Muscle layer of colon (tissue), 2 donors: Measurements from ENCODE around the gene TIGD2.

Source experiments
- H3K27ac ChIP-seq: one replicate; pipeline ENCODE4 v1.7.0; 2013; ENCODE audit warnings: low read depth, mild to moderate bottlenecking, low read length, moderate library complexity
- H3K27me3 ChIP-seq, 2 donors: one replicate each; pipeline ENCODE4 v1.7.0; 2013; ENCODE audit warnings: low read length in 2 of 2, mild to moderate bottlenecking in 2 of 2; ENCODE audit not compliant: insufficient read depth in 2 of 2, control insufficient read depth in 1 of 2
- H3K36me3 ChIP-seq: one replicate; pipeline ENCODE4 v1.7.0; 2013; ENCODE audit warnings: mild to moderate bottlenecking, low read length; ENCODE audit not compliant: insufficient read depth
- H3K4me1 ChIP-seq: one replicate; pipeline ENCODE4 v1.7.0; 2013; ENCODE audit warnings: mild to moderate bottlenecking, low read length; ENCODE audit not compliant: insufficient read depth
- H3K4me3 ChIP-seq, 2 donors: one replicate each; pipeline ENCODE4 v1.7.0; 2013; ENCODE audit warnings: low read length in 2 of 2, low read depth in 1 of 2, mild to moderate bottlenecking in 1 of 2, moderate library complexity in 1 of 2
- H3K9ac ChIP-seq: one replicate; pipeline ENCODE4 v1.7.0; 2013; ENCODE audit warnings: low read length
- H3K9me3 ChIP-seq: one replicate; pipeline ENCODE4 v1.7.0; 2013; ENCODE audit warnings: mild to moderate bottlenecking, low read length
- donor health status: abdominal sarcoma.
- donor health status: Adenocarcinoma of cecum.

The TIGD2 gene

DNA sequence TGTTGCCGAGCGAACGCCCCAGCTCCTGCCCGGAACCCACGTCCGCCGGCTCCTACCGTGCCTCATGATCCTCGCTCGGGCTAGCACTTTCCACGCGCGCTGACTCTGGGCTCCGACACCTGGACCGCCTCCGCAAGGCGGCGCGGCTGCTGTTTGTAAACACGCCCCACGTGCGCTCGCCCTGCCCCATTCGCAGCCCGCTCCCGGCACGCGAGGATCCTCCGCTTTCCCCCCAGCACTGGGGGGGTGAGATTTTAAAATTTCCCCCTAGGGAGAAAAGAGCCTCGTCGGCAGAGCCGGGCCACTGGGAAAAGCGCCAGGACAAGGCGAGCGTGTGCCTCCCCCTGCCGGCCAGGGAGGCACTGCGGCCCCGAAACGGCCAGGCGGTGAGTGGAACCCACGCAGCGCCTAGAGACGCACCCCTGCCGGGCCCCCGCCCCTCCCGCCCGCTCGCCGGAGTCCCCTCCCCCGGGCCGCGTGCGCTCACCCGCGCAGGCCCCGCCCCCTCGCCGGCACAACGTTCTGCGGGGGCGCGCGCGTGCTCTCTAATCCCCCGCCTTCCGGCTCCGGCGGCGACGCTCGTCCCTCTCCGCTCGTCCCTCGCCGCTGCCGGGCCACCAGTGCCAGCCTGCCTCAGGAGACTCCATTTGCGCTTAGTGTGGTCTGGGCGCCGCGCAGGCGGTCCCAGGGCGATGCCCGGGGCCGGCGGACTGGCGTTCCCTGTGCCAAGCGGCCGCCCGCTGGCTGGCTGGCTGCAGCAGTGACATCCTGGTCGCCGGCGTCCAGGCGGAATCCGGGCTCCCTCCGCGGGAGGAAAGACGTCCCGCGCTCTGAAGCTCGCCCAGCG, at the start of gene TIGD2:
TIGD2 (plus strand) TSS at position 548 of the 847 bp plus-strand sequence. CDS start 1,442 bp downstream, outside the sequence.
- no peaks in the 10 kb centered on the region for H3K27me3 ChIP-seq
- H3K9me3 ChIP-seq: no peaks in the 10 kb centered on the region
- no peaks in the 10 kb centered on the region for H3K36me3 ChIP-seq
- peak within 1 kb of the TSS; percentile 64 to 94 for H3K4me3 ChIP-seq
- peak within 1 kb of the TSS; percentile 64 for H3K27ac ChIP-seq
- H3K4me1 ChIP-seq: peaks cover 6% of the 10 kb centered on the region
- H3K9ac ChIP-seq: peak within 1 kb of the TSS; percentile 16

GRCh38 chr4:89064848-89065247, 46.5 kb upstream of the TIGD2 start:
- Histone ChIP-seq H3K9ac (no peak overlapping the region), H3K27me3 (no peaks in the 10 kb centered on the region), H3K9me3 (no peaks in the 10 kb centered on the region), H3K4me1 (no peaks in the 10 kb centered on the region), H3K27ac (no peak overlapping the region), H3K4me3 (no peak overlapping the region), H3K36me3 (no peaks in the 10 kb centered on the region)

DNA sequence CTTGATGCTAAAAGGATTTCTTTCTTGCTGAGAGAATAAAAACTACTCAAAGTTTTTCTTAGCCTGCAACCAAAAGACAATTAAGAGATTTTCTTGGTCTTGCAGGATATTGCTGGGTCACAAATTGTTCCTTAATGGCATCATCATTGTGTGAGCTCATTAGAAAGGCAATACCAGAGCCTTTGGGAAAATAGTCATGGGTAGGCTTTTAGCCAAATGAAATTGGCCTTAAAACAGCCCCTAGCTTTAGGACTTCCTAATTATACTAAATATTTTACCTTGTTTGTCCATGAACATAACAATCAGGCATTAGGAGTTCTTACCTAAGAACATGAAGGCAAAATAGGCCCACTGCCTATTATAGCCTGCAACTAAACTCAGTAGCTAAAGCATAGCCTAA, 43.9 kb upstream of the TIGD2 start:
- Histone ChIP-seq H3K4me3 (no peak overlapping the region), H3K9ac (no peak overlapping the region), H3K9me3 (no peaks in the 10 kb centered on the region), H3K27me3 (no peaks in the 10 kb centered on the region), H3K27ac (no peak overlapping the region), H3K36me3 (no peaks in the 10 kb centered on the region), H3K4me1 (no peaks in the 10 kb centered on the region)

- Histone ChIP-seq H3K9ac (no peak overlapping the region), H3K4me3 (no peak overlapping the region), H3K36me3 (no peaks in the 10 kb centered on the region), H3K4me1 (no peaks in the 10 kb centered on the region), H3K9me3 (no peaks in the 10 kb centered on the region), H3K27me3 (no peaks in the 10 kb centered on the region), H3K27ac (no peak overlapping the region)
These were observed 41.9 kb upstream of the TIGD2 start for GRCh38 chr4:89069481-89069880.

DNA sequence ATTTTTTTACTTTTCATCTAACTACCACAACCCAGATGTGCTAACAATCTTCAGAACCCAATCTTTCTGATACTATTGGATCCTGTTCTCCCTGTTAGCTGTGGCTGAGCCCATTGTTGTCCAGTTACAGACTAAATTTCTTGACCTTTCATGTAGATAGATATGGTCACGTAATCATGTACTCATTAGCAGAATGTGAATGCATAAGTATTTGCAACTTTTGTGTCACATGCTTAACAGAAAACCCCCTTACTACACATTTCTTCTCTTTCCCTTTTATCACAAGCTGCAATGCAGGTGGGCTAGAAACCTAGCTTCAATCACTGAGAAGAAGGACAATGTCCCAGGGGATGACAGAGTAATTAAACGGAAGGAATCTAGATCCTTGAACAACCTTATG, 41.3 kb upstream of the TIGD2 start:
- H3K27ac ChIP-seq: no peak overlapping the region
- no peak overlapping the region for H3K4me3 ChIP-seq
- no peaks in the 10 kb centered on the region for H3K27me3 ChIP-seq
- H3K9ac ChIP-seq: no peak overlapping the region
- H3K9me3 ChIP-seq: no peaks in the 10 kb centered on the region
- no peaks in the 10 kb centered on the region for H3K4me1 ChIP-seq
- H3K36me3 ChIP-seq: no peaks in the 10 kb centered on the region

- Histone ChIP-seq H3K4me1 (no peaks in the 10 kb centered on the region), H3K9ac (no peak overlapping the region), H3K36me3 (no peaks in the 10 kb centered on the region), H3K27ac (no peak overlapping the region), H3K4me3 (no peak overlapping the region), H3K9me3 (no peaks in the 10 kb centered on the region), H3K27me3 (no peaks in the 10 kb centered on the region)
These were observed 40.0 kb upstream of the TIGD2 start for GRCh38 chr4:89071311-89071710.

DNA sequence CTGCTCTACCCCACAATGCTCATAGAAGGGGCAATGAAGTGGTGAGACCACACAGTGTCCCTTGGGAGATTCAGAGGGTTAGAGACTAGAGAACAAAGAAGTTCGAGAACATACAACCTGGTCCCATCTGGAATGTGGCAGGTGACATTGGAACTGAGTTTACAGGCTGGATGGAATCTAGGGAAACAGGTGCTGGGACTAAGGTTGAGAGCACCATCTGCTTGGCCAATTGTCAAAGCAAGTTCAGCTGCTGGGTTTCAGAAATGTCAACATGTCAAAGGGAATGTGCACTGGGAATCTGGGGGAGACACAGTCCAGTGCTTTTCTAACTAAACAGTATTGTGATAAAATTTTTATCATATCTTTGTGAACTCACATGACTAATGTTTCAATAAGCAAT, 38.4 kb upstream of the TIGD2 start:
- Histone ChIP-seq H3K36me3 (no peaks in the 10 kb centered on the region), H3K27me3 (no peaks in the 10 kb centered on the region), H3K27ac (no peak overlapping the region), H3K4me3 (no peak overlapping the region), H3K9ac (no peak overlapping the region), H3K9me3 (no peaks in the 10 kb centered on the region), H3K4me1 (no peaks in the 10 kb centered on the region)

DNA sequence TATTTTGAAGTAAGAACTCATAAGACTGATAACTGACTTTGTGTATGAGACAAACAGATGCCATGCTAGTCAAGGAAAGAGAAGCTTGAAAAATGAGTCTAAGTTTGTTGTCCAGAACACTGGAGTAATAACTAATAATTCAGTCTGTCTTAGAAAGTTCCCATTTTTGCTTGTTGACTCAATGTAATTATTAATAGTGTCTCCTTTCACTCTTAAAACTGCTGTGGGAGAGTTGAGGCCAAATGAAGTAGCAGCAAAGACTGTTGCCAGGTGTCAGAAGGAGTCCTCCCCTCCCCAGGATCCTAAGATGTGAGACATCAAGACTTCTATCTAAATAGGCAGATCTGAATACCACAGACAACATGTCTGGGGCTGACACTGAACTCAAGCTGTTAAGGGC, 33.6 kb upstream of the TIGD2 start:
- no peaks in the 10 kb centered on the region for H3K9me3 ChIP-seq
- no peak overlapping the region for H3K27ac ChIP-seq
- H3K4me3 ChIP-seq: no peak overlapping the region
- H3K27me3 ChIP-seq: no peaks in the 10 kb centered on the region
- H3K36me3 ChIP-seq: no peaks in the 10 kb centered on the region
- H3K4me1 ChIP-seq: no peaks in the 10 kb centered on the region
- H3K9ac ChIP-seq: no peak overlapping the region

- Histone ChIP-seq H3K27ac (no peak overlapping the region), H3K9me3 (no peaks in the 10 kb centered on the region), H3K9ac (no peak overlapping the region), H3K4me1 (no peaks in the 10 kb centered on the region), H3K36me3 (no peaks in the 10 kb centered on the region), H3K27me3 (no peaks in the 10 kb centered on the region), H3K4me3 (no peak overlapping the region)
These were observed 33.0 kb upstream of the TIGD2 start for GRCh38 chr4:89078300-89078699.

DNA sequence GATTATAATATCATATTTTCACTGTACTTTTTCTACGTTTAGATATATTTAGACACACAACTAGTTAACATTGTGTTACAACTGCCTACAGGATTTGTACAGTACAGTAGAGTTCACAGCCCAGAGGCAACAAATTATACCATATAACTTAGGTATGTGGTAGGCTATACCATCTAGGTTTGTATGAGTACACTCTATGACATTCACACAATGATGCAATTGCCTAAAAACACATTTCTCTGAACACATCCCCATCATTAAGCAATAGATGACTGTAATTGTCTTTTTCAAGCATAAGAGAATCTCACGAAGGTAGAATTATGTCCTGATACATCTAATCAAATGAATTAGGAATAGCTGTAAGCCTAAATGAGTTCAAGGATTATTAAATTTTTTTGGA, 12.3 kb upstream of the TIGD2 start:
- Histone ChIP-seq H3K27me3 (no peaks in the 10 kb centered on the region), H3K9ac (no peak overlapping the region), H3K27ac (no peak overlapping the region), H3K4me3 (no peak overlapping the region), H3K9me3 (no peaks in the 10 kb centered on the region), H3K4me1 (no peaks in the 10 kb centered on the region), H3K36me3 (no peaks in the 10 kb centered on the region)

GRCh38 chr4:89099471-89099870, 11.9 kb upstream of the TIGD2 start:
- Histone ChIP-seq H3K9ac (no peak overlapping the region), H3K9me3 (no peaks in the 10 kb centered on the region), H3K27me3 (no peaks in the 10 kb centered on the region), H3K4me1 (no peaks in the 10 kb centered on the region), H3K27ac (no peak overlapping the region), H3K4me3 (no peak overlapping the region), H3K36me3 (no peaks in the 10 kb centered on the region)

- no peak overlapping the region for H3K4me3 ChIP-seq
- H3K9me3 ChIP-seq: no peaks in the 10 kb centered on the region
- H3K27me3 ChIP-seq: no peaks in the 10 kb centered on the region
- no peak overlapping the region for H3K9ac ChIP-seq
- H3K27ac ChIP-seq: no peak overlapping the region
- H3K4me1 ChIP-seq: no peaks in the 10 kb centered on the region
- H3K36me3 ChIP-seq: no peaks in the 10 kb centered on the region
These were observed 10.5 kb upstream of the TIGD2 start for GRCh38 chr4:89100853-89101252.
